Tibial nerve (tissue), 3 donors: ENCODE results near the gene OR12D3.

ENCODE experiments used
- CTCF ChIP-seq, 5 experiments: fragments of 200-600 bp in 3 of 5; fragments of 450-650 bp in 2 of 5; sonication (generic) in 3 of 5; IDR thresholded peaks; one replicate each; pipeline ENCODE4 v1.5.1; 2016 to 2019; ENCODE audit warnings: antibody characterized with exemption in 5 of 5, mild to moderate bottlenecking in 3 of 5, moderate library complexity in 2 of 5
- POLR2A ChIP-seq, 2 donors: fragments of 450-650 bp; IDR thresholded peaks; one replicate each; pipeline ENCODE4 v1.6.1; 2017; ENCODE audit warnings: antibody characterized with exemption in 2 of 2, mild to moderate bottlenecking in 2 of 2, moderate library complexity in 2 of 2

DNA sequence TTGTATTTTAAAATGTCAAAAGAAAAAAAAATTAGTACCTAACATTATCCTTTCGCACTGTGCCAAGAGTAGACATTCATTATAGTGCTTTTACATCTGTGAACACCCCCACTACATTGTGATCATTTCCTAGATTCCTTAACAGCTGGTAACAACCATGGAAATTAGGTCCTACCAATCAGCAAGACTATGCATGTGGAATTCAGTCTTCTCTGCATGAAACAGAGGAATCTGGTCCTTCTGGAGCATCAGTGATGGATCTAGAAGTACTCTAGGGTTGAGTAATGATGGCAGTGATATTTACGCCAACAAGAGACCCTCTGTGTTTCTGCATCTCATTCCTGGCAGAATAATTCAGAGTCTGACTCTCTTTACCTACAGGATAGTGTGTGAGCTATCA is 49.1 kb upstream of the OR12D3 start:
- TF ChIP-seq CTCF (IDR thresholded peaks at IDR 0.05) (no peak), POLR2A (IDR thresholded peaks at IDR 0.05) (no peak)
